Neural progenitor cell (in vitro differentiated cells): ENCODE data around the gene FBXL12.

Experiments used
- CTCF ChIP-seq: fragments of 200-600 bp; sonication (generic); IDR thresholded peaks from 2 replicates; pipeline ENCODE4 v1.5.1; 2017; ENCODE audit warnings: antibody characterized with exemption, mild to moderate bottlenecking
- EZH2phosphoT487 ChIP-seq: fragments of 200-600 bp; sonication (generic); IDR thresholded peaks from 2 replicates; pipeline ENCODE4 v1.6.1; 2017; ENCODE audit warnings: antibody characterized with exemption

- TF ChIP-seq CTCF = no peak
- TF ChIP-seq EZH2phosphoT487 = no peak
Measured at GRCh38 chr19:9842834-9843625, 24.2 kb upstream of the FBXL12 start.
